Measurements from ENCODE around the gene SCN2A.
"Not testable (repeated sequence)": the region's sequence is repeated elsewhere in the genome, so short reads cannot be mapped to it uniquely, and the experiment has no call there.

DNA sequence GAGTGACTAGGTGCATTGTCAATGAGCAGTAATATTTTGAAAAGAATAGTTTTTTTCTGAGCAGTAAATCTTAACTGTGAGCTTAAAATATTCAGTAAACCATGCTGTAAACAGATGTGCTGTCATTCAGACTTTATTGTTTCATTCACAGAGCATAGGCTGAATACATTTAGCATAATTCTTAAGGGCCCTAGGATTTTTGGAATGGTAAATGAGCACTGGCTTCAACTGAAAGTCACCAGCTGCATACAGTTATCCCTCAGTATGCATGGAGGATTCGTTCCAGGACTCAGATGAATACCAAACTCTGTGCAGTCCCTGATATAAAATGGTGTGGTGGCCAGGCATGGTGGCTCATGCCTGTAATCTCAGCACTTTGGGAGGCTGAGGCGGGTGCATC is 21.1 kb downstream of the SCN2A start:
- TF ChIP-seq EZH2phosphoT487 (IDR thresholded peaks at IDR 0.05; ENCODE audit: borderline replicate concordance, low read length), result not testable (repeated sequence)
- TF ChIP-seq, protein P1, sequence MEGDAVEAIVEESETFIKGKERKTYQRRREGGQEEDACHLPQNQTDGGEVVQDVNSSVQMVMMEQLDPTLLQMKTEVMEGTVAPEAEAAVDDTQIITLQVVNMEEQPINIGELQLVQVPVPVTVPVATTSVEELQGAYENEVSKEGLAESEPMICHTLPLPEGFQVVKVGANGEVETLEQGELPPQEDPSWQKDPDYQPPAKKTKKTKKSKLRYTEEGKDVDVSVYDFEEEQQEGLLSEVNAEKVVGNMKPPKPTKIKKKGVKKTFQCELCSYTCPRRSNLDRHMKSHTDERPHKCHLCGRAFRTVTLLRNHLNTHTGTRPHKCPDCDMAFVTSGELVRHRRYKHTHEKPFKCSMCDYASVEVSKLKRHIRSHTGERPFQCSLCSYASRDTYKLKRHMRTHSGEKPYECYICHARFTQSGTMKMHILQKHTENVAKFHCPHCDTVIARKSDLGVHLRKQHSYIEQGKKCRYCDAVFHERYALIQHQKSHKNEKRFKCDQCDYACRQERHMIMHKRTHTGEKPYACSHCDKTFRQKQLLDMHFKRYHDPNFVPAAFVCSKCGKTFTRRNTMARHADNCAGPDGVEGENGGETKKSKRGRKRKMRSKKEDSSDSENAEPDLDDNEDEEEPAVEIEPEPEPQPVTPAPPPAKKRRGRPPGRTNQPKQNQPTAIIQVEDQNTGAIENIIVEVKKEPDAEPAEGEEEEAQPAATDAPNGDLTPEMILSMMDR (conservative IDR thresholded peaks at IDR 0.05; ENCODE audit: low read depth, low read length), result not testable (repeated sequence)
